H9 (cell line): Measurements from ENCODE around the gene MEIS3. TPM values are rescaled to one million over a fixed set of nuclear protein-coding genes. Genes with fewer than 3 reads are reported as not detected.

ENCODE experiments used
- DNase-seq: peaks from one replicate; pipeline ENCODE4 v3.0.0-alpha.2; 2017
- H2AFZ ChIP-seq: one replicate; pipeline ENCODE4 v1.6.1; 2013; ENCODE audit warnings: mild to moderate bottlenecking, low read length, control low read depth, moderate library complexity
- H2AK5ac ChIP-seq: 2 replicates; pipeline ENCODE4 v1.6.1; 2013; ENCODE audit warnings: low read length, control low read depth, mixed read lengths; ENCODE audit not compliant: insufficient read length
- H2BK120ac ChIP-seq: one replicate; pipeline ENCODE4 v1.6.1; 2013; ENCODE audit warnings: low read depth, mild to moderate bottlenecking, low read length, control low read depth, inconsistent platforms; ENCODE audit not compliant: poor library complexity, severe bottlenecking
- H2BK12ac ChIP-seq: 2 replicates; pipeline ENCODE4 v1.6.1; 2013; ENCODE audit warnings: low read length, control low read depth, mixed read lengths, low read depth; ENCODE audit not compliant: insufficient read length
- H2BK15ac ChIP-seq: 2 replicates; pipeline ENCODE4 v1.6.1; 2013; ENCODE audit warnings: low read depth, low read length, control low read depth
- H2BK20ac ChIP-seq: one replicate; pipeline ENCODE4 v1.6.1; 2013; ENCODE audit warnings: low read depth, mild to moderate bottlenecking, low read length, control low read depth, inconsistent platforms; ENCODE audit not compliant: poor library complexity, severe bottlenecking
- H2BK5ac ChIP-seq: 2 replicates; pipeline ENCODE4 v1.6.1; 2013; ENCODE audit warnings: low read length, control low read depth, mixed read lengths; ENCODE audit not compliant: insufficient read length
- H3K14ac ChIP-seq: 2 replicates; pipeline ENCODE4 v1.6.1; 2013; ENCODE audit warnings: low read length, control low read depth; ENCODE audit not compliant: insufficient read depth
- H3K18ac ChIP-seq: 2 replicates; pipeline ENCODE4 v1.6.1; 2013; ENCODE audit warnings: low read depth, mild to moderate bottlenecking, mixed read lengths, low read length, control low read depth; ENCODE audit not compliant: insufficient read length
- H3K23ac ChIP-seq: 2 replicates; pipeline ENCODE4 v1.6.1; 2013; ENCODE audit warnings: low read length, control low read depth, mixed read lengths, low read depth; ENCODE audit not compliant: insufficient read length
- H3K23me2 ChIP-seq: 2 replicates; pipeline ENCODE4 v1.6.1; 2013; ENCODE audit warnings: low read depth, mild to moderate bottlenecking, mixed read lengths, low read length, control low read depth; ENCODE audit not compliant: insufficient read length, poor library complexity, severe bottlenecking
- H3K27ac ChIP-seq: 2 replicates; pipeline ENCODE4 v1.5.1; 2013; ENCODE audit warnings: low read length, control low read depth, mixed read lengths, low read depth; ENCODE audit not compliant: insufficient read length
- H3K27me3 ChIP-seq: 2 replicates; pipeline ENCODE4 v1.6.1; 2013; ENCODE audit warnings: low read length, control low read depth, inconsistent platforms; ENCODE audit not compliant: insufficient read depth
- H3K4ac ChIP-seq: 2 replicates; pipeline ENCODE4 v1.6.1; 2013; ENCODE audit warnings: low read depth, mild to moderate bottlenecking, control low read depth, inconsistent platforms, low read length, moderate library complexity
- H3K4me1 ChIP-seq: 2 replicates; pipeline ENCODE4 v1.6.1; 2013; ENCODE audit warnings: low read length, control low read depth, inconsistent platforms; ENCODE audit not compliant: insufficient read depth
- H3K4me2 ChIP-seq: 2 replicates; pipeline ENCODE4 v1.6.1; 2013; ENCODE audit warnings: low read length, control low read depth, mixed read lengths; ENCODE audit not compliant: insufficient read length, insufficient read depth
- H3K56ac ChIP-seq: 2 replicates; pipeline ENCODE4 v1.6.1; 2013; ENCODE audit warnings: low read depth, mild to moderate bottlenecking, mixed read lengths, low read length, control low read depth; ENCODE audit not compliant: insufficient read length
- H3K79me1 ChIP-seq: 2 replicates; pipeline ENCODE4 v1.6.1; 2013; ENCODE audit warnings: low read depth, mild to moderate bottlenecking, moderate library complexity, low read length, control low read depth, inconsistent platforms; ENCODE audit not compliant: insufficient read depth, poor library complexity, severe bottlenecking
- H3K79me2 ChIP-seq: 2 replicates; pipeline ENCODE4 v1.6.1; 2013; ENCODE audit warnings: low read length, control low read depth, inconsistent platforms; ENCODE audit not compliant: insufficient read depth
- H3K9ac ChIP-seq: 2 replicates; pipeline ENCODE4 v1.6.1; 2013; ENCODE audit warnings: low read length, control low read depth, mixed read lengths; ENCODE audit not compliant: insufficient read length; ENCODE audit errors: extremely low read depth
- H3K9me3 ChIP-seq: one replicate; pipeline ENCODE4 v1.6.1; 2013; ENCODE audit warnings: low read depth, low read length, inconsistent platforms; ENCODE audit not compliant: control insufficient read depth
- H3T11ph ChIP-seq: one replicate; pipeline ENCODE4 v1.6.1; 2013; ENCODE audit warnings: mild to moderate bottlenecking, low read length, control low read depth, inconsistent platforms
- H4K20me1 ChIP-seq: one replicate; pipeline ENCODE4 v1.6.1; 2013; ENCODE audit not compliant: control insufficient read depth, insufficient read length, insufficient read depth
- H4K5ac ChIP-seq: 2 replicates; pipeline ENCODE4 v1.6.1; 2013; ENCODE audit warnings: low read depth, mild to moderate bottlenecking, mixed read lengths, low read length, control low read depth; ENCODE audit not compliant: insufficient read length
- H4K8ac ChIP-seq: replicated peaks from 2 replicates; pipeline ENCODE4 v1.6.1; 2013; ENCODE audit warnings: low read length, control low read depth, mixed read lengths, low read depth; ENCODE audit not compliant: insufficient read length
- H4K91ac ChIP-seq: 2 replicates; pipeline ENCODE4 v1.6.1; 2013; ENCODE audit warnings: low read depth, mild to moderate bottlenecking, moderate library complexity, mixed read lengths, low read length, control low read depth; ENCODE audit not compliant: insufficient read length
- H3K27ac Mint-ChIP-seq, 3 experiments: 2 replicates in 2 of 3; 3 replicates in 1 of 3; pipeline ENCODE4 v1.8.0; 2020 to 2021; ENCODE audit warnings: mixed read lengths in 3 of 3, mild to moderate bottlenecking in 1 of 3, moderate library complexity in 1 of 3
- H3K27me3 Mint-ChIP-seq: 2 replicates; pipeline ENCODE4 v1.8.0; 2021; ENCODE audit warnings: low read depth, mild to moderate bottlenecking, moderate library complexity, mixed read lengths
- H3K36me3 Mint-ChIP-seq, 3 experiments: 2 replicates in 2 of 3; 3 replicates in 1 of 3; pipeline ENCODE4 v1.8.0; 2020 to 2021; ENCODE audit warnings: low read depth in 3 of 3, mixed read lengths in 3 of 3; ENCODE audit not compliant: insufficient read depth in 1 of 3
- H3K4me1 Mint-ChIP-seq, 2 experiments: 2 replicates each; pipeline ENCODE4 v1.8.0; 2020; ENCODE audit warnings: mixed read lengths in 2 of 2
- H3K4me3 Mint-ChIP-seq, 2 experiments: 2 replicates in 1 of 2; 3 replicates in 1 of 2; pipeline ENCODE4 v1.8.0; 2020 to 2021; ENCODE audit warnings: mild to moderate bottlenecking in 2 of 2, mixed read lengths in 2 of 2, moderate library complexity in 1 of 2
- H3K9me3 Mint-ChIP-seq, 2 experiments: 2 replicates in 1 of 2; 3 replicates in 1 of 2; pipeline ENCODE4 v1.8.0; 2020; ENCODE audit warnings: mild to moderate bottlenecking in 2 of 2, mixed read lengths in 2 of 2, moderate library complexity in 1 of 2
- WGBS: extraction: QIAGEN DNeasy Blood & Tissue Kit; methylation state at CpG from one replicate; pipeline ENCODE4 v1.1.7; 2013; ENCODE audit warnings: missing lambda C conversion rate, low lambda C conversion rate, mixed read lengths; ENCODE audit not compliant: insufficient read length; ENCODE audit errors: extremely low coverage; 5-methylcytosine and 5-hydroxymethylcytosine counted together
- total RNA-seq: library from RNA; stranded (reverse); gene quantifications from 2 replicates; pipeline ENCODE4 v1.2.1, GENCODE V29; 2021
- TF ChIP-seq, protein P1 (sequence below): fragments of 200-600 bp; sonication (generic); conservative IDR thresholded peaks from 3 replicates; pipeline ENCODE4 v1.8.0; 2021; ENCODE audit warnings: antibody characterized with exemption, mild to moderate bottlenecking

MEIS3 gene
- total RNA-seq, 1 experiment from 2014 or later: 44.0 TPM

GRCh38 chr19:47435196-47435595 is 15.9 kb upstream of the MEIS3 start:
- no peak overlapping the region for H3K4me2 ChIP-seq
- H3K9me3 ChIP-seq: no peaks in the 10 kb centered on the region
- no peak overlapping the region for H3K9ac ChIP-seq
- no peak overlapping the region for H4K91ac ChIP-seq
- H3K56ac ChIP-seq: no peak overlapping the region
- H3K18ac ChIP-seq: no peak overlapping the region
- H2BK120ac ChIP-seq: no peak overlapping the region
- H4K5ac ChIP-seq: no peak overlapping the region
- H3K79me1 ChIP-seq: no peaks in the 10 kb centered on the region
- peaks cover 9% of the 10 kb centered on the region for H3K27me3 Mint-ChIP-seq
- no peaks in the 10 kb centered on the region for H3K4me1 ChIP-seq
- no peak overlapping the region for H3T11ph ChIP-seq
- TF ChIP-seq, protein P1, sequence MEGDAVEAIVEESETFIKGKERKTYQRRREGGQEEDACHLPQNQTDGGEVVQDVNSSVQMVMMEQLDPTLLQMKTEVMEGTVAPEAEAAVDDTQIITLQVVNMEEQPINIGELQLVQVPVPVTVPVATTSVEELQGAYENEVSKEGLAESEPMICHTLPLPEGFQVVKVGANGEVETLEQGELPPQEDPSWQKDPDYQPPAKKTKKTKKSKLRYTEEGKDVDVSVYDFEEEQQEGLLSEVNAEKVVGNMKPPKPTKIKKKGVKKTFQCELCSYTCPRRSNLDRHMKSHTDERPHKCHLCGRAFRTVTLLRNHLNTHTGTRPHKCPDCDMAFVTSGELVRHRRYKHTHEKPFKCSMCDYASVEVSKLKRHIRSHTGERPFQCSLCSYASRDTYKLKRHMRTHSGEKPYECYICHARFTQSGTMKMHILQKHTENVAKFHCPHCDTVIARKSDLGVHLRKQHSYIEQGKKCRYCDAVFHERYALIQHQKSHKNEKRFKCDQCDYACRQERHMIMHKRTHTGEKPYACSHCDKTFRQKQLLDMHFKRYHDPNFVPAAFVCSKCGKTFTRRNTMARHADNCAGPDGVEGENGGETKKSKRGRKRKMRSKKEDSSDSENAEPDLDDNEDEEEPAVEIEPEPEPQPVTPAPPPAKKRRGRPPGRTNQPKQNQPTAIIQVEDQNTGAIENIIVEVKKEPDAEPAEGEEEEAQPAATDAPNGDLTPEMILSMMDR: no peak
- no peak overlapping the region for H3K23ac ChIP-seq
- no peak overlapping the region for H4K8ac ChIP-seq
- H3K36me3 Mint-ChIP-seq: no peaks in the 10 kb centered on the region; a peak in 1 of 7 replicates
- no peak overlapping the region for H2AFZ ChIP-seq
- H3K4ac ChIP-seq: no peak overlapping the region
- H3K27ac ChIP-seq: no peak overlapping the region
- H2AK5ac ChIP-seq: no peak overlapping the region
- no CpG with 5 or more reads among the region's 16 CpGs for WGBS
- H3K4me3 Mint-ChIP-seq: no peak overlapping the region
- no peak overlapping the region for H3K14ac ChIP-seq
- no peaks in the 10 kb centered on the region for H3K23me2 ChIP-seq
- no peak overlapping the region for H2BK20ac ChIP-seq
- no peak overlapping the region for H2BK5ac ChIP-seq
- H3K27me3 ChIP-seq: no peaks in the 10 kb centered on the region
- no peaks in the 10 kb centered on the region; a peak in 1 of 5 replicates for H3K9me3 Mint-ChIP-seq
- H3K79me2 ChIP-seq: no peaks in the 10 kb centered on the region
- DNase-seq: no peak
- no peak overlapping the region for H2BK12ac ChIP-seq
- no peaks in the 10 kb centered on the region for H4K20me1 ChIP-seq
- no peak overlapping the region for H2BK15ac ChIP-seq
- peaks cover 5 to 13% of the 10 kb centered on the region in 2 experiments for H3K4me1 Mint-ChIP-seq
- no peak overlapping the region; a peak in 1 of 7 replicates for H3K27ac Mint-ChIP-seq
